Measurements from ENCODE around the gene ST6GAL1. TPM values are rescaled to one million over a fixed set of nuclear protein-coding genes. Genes with fewer than 3 reads are reported as not detected.
"Not testable (repeated sequence)": the region's sequence is repeated elsewhere in the genome, so short reads cannot be mapped to it uniquely, and the experiment has no call there.

Gene ST6GAL1
- total RNA-seq, 1 experiment from 2014 or later = 74.2 TPM

- Histone ChIP-seq H3K36me3 (ENCODE audit: insufficient read depth, low read length, poor library complexity, severe bottlenecking) (no peaks in the 10 kb centered on the region), H3K9me3 (ENCODE audit: low read depth, low read length, poor library complexity, severe bottlenecking) (no peaks in the 10 kb centered on the region), H3K27ac (ENCODE audit: low read depth, low read length, poor library complexity, severe bottlenecking) (no peak overlapping the region), H3K4me3 (ENCODE audit: low read depth, low read length, poor library complexity, severe bottlenecking) (no peak overlapping the region), H3K4me1 (ENCODE audit: insufficient read depth, low read length, poor library complexity, severe bottlenecking) (peaks cover 5% of the 10 kb centered on the region), H3K27me3 (replicated peaks; ENCODE audit: insufficient read depth, low read depth, low read length, poor library complexity) (no peaks in the 10 kb centered on the region)
- no peak for TF ChIP-seq EZH2 (IDR thresholded peaks at IDR 0.05; ENCODE audit: borderline replicate concordance, low read depth, low read length, poor library complexity, severe bottlenecking)
- no peak for TF ChIP-seq CTCF (conservative IDR thresholded peaks at IDR 0.05; ENCODE audit: low read depth, low read length)
- ChIA-PET POLR2A (ENCODE audit: low non-redundant PET) (no interaction called here), CTCF (no interaction called here)
- BruUV-seq (replicated peaks) = no TSS peak
- DNase-seq (ENCODE audit: low spot score) = no peak
- intact Hi-C loops (cut with micrococcal nuclease; ENCODE audit: unreplicated experiment) = no loop called here
Measured at GRCh38 chr3:186888569-186888968, 41.8 kb upstream of the ST6GAL1 start.

GRCh38 chr3:186889698-186890097 is 40.6 kb upstream of the ST6GAL1 start:
- H3K4me1 ChIP-seq (ENCODE audit: insufficient read depth, low read length, poor library complexity, severe bottlenecking); POLR2A ChIA-PET (ENCODE audit: low non-redundant PET); intact Hi-C loops (cut with micrococcal nuclease; ENCODE audit: unreplicated experiment); H3K4me3 ChIP-seq (ENCODE audit: low read depth, low read length, poor library complexity, severe bottlenecking); H3K27me3 ChIP-seq (replicated peaks; ENCODE audit: insufficient read depth, low read depth, low read length, poor library complexity); H3K36me3 ChIP-seq (ENCODE audit: insufficient read depth, low read length, poor library complexity, severe bottlenecking); BruUV-seq (replicated peaks); H3K9me3 ChIP-seq (ENCODE audit: low read depth, low read length, poor library complexity, severe bottlenecking); CTCF ChIA-PET; DNase-seq (ENCODE audit: low spot score); H3K27ac ChIP-seq (ENCODE audit: low read depth, low read length, poor library complexity, severe bottlenecking): not testable (repeated sequence)

- no peak overlapping the region for H3K27ac ChIP-seq (ENCODE audit: low read depth, low read length, poor library complexity, severe bottlenecking)
- CTCF ChIA-PET = no interaction called here
- H3K4me3 ChIP-seq (ENCODE audit: low read depth, low read length, poor library complexity, severe bottlenecking) = no peak overlapping the region
- H3K36me3 ChIP-seq (ENCODE audit: insufficient read depth, low read length, poor library complexity, severe bottlenecking) = no peaks in the 10 kb centered on the region
- BruUV-seq (replicated peaks) = no TSS peak
- no peaks in the 10 kb centered on the region for H3K9me3 ChIP-seq (ENCODE audit: low read depth, low read length, poor library complexity, severe bottlenecking)
- intact Hi-C loops (cut with micrococcal nuclease; ENCODE audit: unreplicated experiment) = no loop called here
- peaks cover 4% of the 10 kb centered on the region for H3K4me1 ChIP-seq (ENCODE audit: insufficient read depth, low read length, poor library complexity, severe bottlenecking)
- no peaks in the 10 kb centered on the region for H3K27me3 ChIP-seq (replicated peaks; ENCODE audit: insufficient read depth, low read depth, low read length, poor library complexity)
- POLR2A ChIA-PET (ENCODE audit: low non-redundant PET) = no interaction called here
- TF ChIP-seq CTCF (conservative IDR thresholded peaks at IDR 0.05; ENCODE audit: low read depth, low read length) (no peak), EZH2 (IDR thresholded peaks at IDR 0.05; ENCODE audit: borderline replicate concordance, low read depth, low read length, poor library complexity, severe bottlenecking) (no peak)
- no peak for DNase-seq (ENCODE audit: low spot score)
Measured at GRCh38 chr3:186890911-186891310, 39.4 kb upstream of the ST6GAL1 start.

GRCh38 chr3:186893071-186893470 is 37.3 kb upstream of the ST6GAL1 start:
- POLR2A ChIA-PET (ENCODE audit: low non-redundant PET); H3K27ac ChIP-seq (ENCODE audit: low read depth, low read length, poor library complexity, severe bottlenecking); intact Hi-C loops (cut with micrococcal nuclease; ENCODE audit: unreplicated experiment); DNase-seq (ENCODE audit: low spot score); H3K4me1 ChIP-seq (ENCODE audit: insufficient read depth, low read length, poor library complexity, severe bottlenecking); H3K9me3 ChIP-seq (ENCODE audit: low read depth, low read length, poor library complexity, severe bottlenecking); H3K4me3 ChIP-seq (ENCODE audit: low read depth, low read length, poor library complexity, severe bottlenecking); H3K36me3 ChIP-seq (ENCODE audit: insufficient read depth, low read length, poor library complexity, severe bottlenecking); H3K27me3 ChIP-seq (replicated peaks; ENCODE audit: insufficient read depth, low read depth, low read length, poor library complexity); CTCF ChIA-PET; BruUV-seq (replicated peaks): not testable (repeated sequence)

Data from A673 (cell line).